Measurements from ENCODE around the gene PRKAG2. TPM values are rescaled to one million over a fixed set of nuclear protein-coding genes. Genes with fewer than 3 reads are reported as not detected.

The PRKAG2 gene
- total RNA-seq, 1 donor from 2014 or later = 13.5 TPM

- peaks cover 17% of the 10 kb centered on the region for H3K27me3 Mint-ChIP-seq (ENCODE audit: unreplicated experiment)
- H3K36me3 Mint-ChIP-seq (ENCODE audit: unreplicated experiment) = no peaks in the 10 kb centered on the region
- TF ChIP-seq CTCF (IDR thresholded peaks at IDR 0.05) = no peak
- no peak overlapping the region for H3K27ac Mint-ChIP-seq (ENCODE audit: unreplicated experiment)
- no peak for DNase-seq (ENCODE audit: extremely low spot score, unreplicated experiment)
- H3K4me3 Mint-ChIP-seq (ENCODE audit: unreplicated experiment) = no peak overlapping the region
- no peaks in the 10 kb centered on the region for H3K4me1 Mint-ChIP-seq (ENCODE audit: unreplicated experiment)
- no peaks in the 10 kb centered on the region for H3K9me3 Mint-ChIP-seq (ENCODE audit: unreplicated experiment)
Observed at GRCh38 chr7:151857866-151858450, 19.0 kb downstream of the PRKAG2 start.

- Mint-ChIP-seq H3K27me3 (ENCODE audit: unreplicated experiment) (peaks cover 18% of the 10 kb centered on the region), H3K27ac (ENCODE audit: unreplicated experiment) (no peak overlapping the region)
- no peak for DNase-seq (ENCODE audit: extremely low spot score, unreplicated experiment)
Observed at GRCh38 chr7:151857412-151857811, 19.5 kb downstream of the PRKAG2 start.

GRCh38 chr7:151856516-151856915, 20.4 kb downstream of the PRKAG2 start:
- Mint-ChIP-seq H3K27ac (ENCODE audit: unreplicated experiment) (no peak overlapping the region), H3K4me1 (ENCODE audit: unreplicated experiment) (no peaks in the 10 kb centered on the region), H3K4me3 (ENCODE audit: unreplicated experiment) (no peak overlapping the region), H3K36me3 (ENCODE audit: unreplicated experiment) (no peaks in the 10 kb centered on the region), H3K27me3 (ENCODE audit: unreplicated experiment) (peaks cover 18% of the 10 kb centered on the region), H3K9me3 (ENCODE audit: unreplicated experiment) (no peaks in the 10 kb centered on the region)
- no peak for DNase-seq (ENCODE audit: extremely low spot score, unreplicated experiment)
- no peak for TF ChIP-seq CTCF (IDR thresholded peaks at IDR 0.05)

More at GRCh38 chr7:151857412-151857811, 19.5 kb downstream of the PRKAG2 start:
- no peaks in the 10 kb centered on the region for H3K4me1 Mint-ChIP-seq (ENCODE audit: unreplicated experiment)
- no peaks in the 10 kb centered on the region for H3K9me3 Mint-ChIP-seq (ENCODE audit: unreplicated experiment)
- TF ChIP-seq CTCF (IDR thresholded peaks at IDR 0.05) = no peak
- no peaks in the 10 kb centered on the region for H3K36me3 Mint-ChIP-seq (ENCODE audit: unreplicated experiment)
- no peak overlapping the region for H3K4me3 Mint-ChIP-seq (ENCODE audit: unreplicated experiment)

- H3K27ac Mint-ChIP-seq (ENCODE audit: unreplicated experiment) = no peak overlapping the region
- no peak overlapping the region for H3K4me3 Mint-ChIP-seq (ENCODE audit: unreplicated experiment)
- H3K9me3 Mint-ChIP-seq (ENCODE audit: unreplicated experiment) = no peaks in the 10 kb centered on the region
- DNase-seq (ENCODE audit: extremely low spot score, unreplicated experiment) = no peak
- H3K36me3 Mint-ChIP-seq (ENCODE audit: unreplicated experiment) = no peaks in the 10 kb centered on the region
- H3K4me1 Mint-ChIP-seq (ENCODE audit: unreplicated experiment) = no peaks in the 10 kb centered on the region
- TF ChIP-seq CTCF (IDR thresholded peaks at IDR 0.05) = no peak
- peaks cover 18% of the 10 kb centered on the region for H3K27me3 Mint-ChIP-seq (ENCODE audit: unreplicated experiment)
Observed at GRCh38 chr7:151856098-151856497, 20.8 kb downstream of the PRKAG2 start.

- no peaks in the 10 kb centered on the region for H3K4me1 Mint-ChIP-seq (ENCODE audit: unreplicated experiment)
- no peak for DNase-seq (ENCODE audit: extremely low spot score, unreplicated experiment)
- no peaks in the 10 kb centered on the region for H3K9me3 Mint-ChIP-seq (ENCODE audit: unreplicated experiment)
- TF ChIP-seq CTCF (IDR thresholded peaks at IDR 0.05) = no peak
- H3K36me3 Mint-ChIP-seq (ENCODE audit: unreplicated experiment) = no peaks in the 10 kb centered on the region
- H3K27ac Mint-ChIP-seq (ENCODE audit: unreplicated experiment) = no peak overlapping the region
- no peak overlapping the region for H3K4me3 Mint-ChIP-seq (ENCODE audit: unreplicated experiment)
- H3K27me3 Mint-ChIP-seq (ENCODE audit: unreplicated experiment) = peaks cover 22% of the 10 kb centered on the region
Observed at GRCh38 chr7:151854720-151855071, 22.2 kb downstream of the PRKAG2 start.
